Hippocampal formation (tissue), 2 donors: Measurements from ENCODE around the gene GPSM3.
"Not testable (repeated sequence)": the region's sequence is repeated elsewhere in the genome, so short reads cannot be mapped to it uniquely, and the experiment has no call there.

Source experiments
- DNase-seq, 2 donors: peaks; one replicate each; lab custom pipeline; 2025; lab: John Stamatoyannopoulos, UW

The GPSM3 gene

DNA sequence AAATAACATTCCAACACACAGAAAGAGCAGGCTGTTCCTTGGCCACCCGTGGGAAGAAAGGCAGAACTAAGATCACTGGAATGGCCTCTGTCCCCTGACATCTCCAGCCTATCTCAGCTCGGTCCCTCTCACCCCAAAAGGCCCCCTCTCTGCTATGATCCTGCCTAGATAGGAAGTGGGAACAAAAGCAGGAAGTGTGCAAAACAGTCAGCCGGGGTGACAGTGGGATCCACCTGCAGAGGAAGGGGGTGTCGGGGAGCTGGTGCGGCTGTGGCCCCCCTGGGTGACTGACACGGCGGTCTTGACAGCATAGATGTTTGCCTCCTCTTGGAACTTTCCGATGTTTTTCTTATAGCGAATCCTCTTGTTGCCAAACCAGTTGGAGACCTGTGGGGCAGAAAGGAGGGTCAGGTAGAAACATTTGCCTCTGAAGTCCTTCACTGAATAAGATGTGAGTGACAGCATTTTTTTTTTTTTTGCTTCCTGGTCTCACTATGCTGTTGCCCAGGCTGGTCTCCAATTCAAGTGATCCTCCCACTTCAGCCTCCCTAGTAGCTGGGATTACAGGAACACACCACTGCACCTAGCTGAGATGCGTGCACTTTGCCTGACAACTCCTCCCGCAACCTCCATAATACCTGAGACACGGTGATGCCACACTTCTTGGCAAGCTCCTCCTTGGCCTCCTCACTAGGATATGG, 5.3 kb downstream of the GPSM3 start:
- no peak for DNase-seq

DNA sequence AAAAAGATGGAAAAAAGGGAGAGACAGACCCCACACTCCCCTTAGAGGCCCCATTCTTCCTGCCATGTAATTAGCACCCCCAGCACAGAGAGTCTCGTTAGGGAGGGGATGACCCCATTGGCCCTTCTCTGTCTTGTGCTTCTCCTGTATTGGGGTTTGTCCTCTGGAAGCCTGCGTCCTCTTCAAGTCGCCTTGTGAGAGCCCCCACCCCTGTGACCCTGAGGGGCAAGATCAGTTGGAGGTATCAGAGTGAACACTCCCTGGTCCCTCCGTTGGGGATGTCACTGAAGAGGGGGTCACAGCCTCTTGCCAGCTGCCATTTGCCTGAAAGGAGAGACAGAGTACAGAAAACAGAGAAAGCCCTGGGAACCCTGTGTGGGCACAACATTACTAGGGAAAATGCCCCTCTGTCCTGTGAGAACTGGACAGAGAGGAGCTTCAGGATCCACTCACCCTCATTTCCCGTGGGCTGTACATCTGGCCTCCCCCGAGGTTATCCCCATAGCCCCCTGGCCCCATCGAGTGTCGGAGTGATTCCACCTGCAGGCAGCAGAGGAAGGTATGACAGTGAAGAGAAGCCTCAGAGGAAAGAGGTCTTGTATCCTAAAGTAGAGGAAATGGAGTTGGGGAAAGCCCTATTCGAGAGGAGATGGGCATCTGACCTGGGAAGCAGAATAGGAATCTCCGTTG, 6.1 kb downstream of the GPSM3 start:
- not testable (repeated sequence) for DNase-seq

DNA sequence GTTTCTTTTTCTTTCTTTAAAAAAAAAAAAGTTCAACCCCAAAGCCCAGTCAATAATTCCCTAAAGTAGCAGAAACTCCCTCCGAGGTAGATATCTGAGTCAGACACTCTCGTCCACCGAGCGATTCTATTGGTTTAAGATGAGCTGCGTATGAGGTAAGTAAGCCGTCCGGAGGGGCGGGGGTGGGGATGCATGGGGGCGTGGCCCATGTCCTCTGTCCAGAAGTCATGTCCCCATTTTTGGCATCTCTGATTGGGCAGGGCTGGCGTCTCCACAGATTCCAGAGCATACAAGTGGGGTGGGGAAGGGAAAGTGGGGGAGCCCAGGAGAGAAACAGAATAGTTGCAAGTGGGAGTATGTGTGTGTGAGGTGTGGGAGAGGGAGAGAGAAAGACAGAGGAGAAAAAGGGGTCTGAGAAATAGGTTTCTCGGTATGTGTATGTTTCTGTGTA, 6.7 kb downstream of the GPSM3 start:
- DNase-seq: not testable (repeated sequence)

DNA sequence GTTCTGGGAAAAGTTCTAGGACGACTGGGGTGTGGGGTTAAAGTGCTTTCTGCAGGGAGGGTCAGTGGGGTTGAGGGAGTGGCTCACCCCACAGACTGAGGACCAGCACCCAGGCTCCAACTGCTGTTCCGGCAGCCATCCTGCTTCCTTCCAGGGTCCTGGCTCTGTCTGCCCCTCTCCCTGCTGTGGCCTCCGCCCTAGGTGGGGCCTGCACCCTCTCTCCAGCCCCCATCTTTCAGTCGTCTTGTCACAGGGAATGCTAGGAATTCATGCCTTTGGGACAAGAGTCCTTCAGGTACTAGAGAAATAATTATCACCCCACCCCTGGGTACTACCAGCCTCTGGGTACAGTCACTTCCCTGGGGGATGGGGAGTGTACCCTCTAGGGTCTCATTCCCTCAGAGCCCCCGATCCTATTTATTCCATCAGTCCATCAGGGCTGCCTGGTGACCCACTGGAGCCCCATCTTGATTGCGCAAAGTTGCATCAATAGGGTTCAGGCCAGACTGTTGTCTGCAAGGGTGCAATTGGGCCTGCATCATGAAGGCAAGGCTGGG, 8.3 kb downstream of the GPSM3 start, which contains the start of gene AGER:
Gene AGER, minus strand, starts transcription at position 170 of the 557 bp plus-strand sequence. Its CDS starts 31 bp downstream, at position 139.
- no peak for DNase-seq

DNA sequence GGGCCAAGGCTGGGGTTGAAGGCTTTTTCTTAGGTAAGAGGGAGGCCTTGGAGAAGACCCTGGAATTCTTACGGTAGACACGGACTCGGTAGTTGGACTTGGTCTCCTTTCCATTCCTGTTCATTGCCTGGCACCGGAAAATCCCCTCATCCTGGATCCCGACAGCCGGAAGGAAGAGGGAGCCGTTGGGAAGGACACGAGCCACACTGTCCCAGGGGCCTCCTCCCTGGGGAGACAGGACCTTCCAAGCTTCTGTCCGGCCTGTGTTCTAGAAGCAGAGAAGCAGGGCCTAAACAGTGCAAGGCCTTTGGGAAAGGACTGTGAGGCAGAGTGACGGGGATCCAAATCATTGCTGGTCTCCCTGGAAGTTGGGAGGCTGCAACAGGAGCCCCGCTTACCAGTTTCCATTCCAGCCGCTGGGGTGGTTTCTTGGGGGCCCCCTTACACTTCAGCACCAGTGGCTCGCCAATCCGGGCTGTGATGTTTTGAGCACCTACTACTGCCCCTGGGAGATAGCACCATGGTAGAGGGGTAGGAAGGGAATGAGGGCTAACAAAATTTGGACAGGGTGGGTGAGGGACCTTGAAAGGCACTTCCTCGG, 8.9 kb downstream of the GPSM3 start:
- no peak for DNase-seq

DNA sequence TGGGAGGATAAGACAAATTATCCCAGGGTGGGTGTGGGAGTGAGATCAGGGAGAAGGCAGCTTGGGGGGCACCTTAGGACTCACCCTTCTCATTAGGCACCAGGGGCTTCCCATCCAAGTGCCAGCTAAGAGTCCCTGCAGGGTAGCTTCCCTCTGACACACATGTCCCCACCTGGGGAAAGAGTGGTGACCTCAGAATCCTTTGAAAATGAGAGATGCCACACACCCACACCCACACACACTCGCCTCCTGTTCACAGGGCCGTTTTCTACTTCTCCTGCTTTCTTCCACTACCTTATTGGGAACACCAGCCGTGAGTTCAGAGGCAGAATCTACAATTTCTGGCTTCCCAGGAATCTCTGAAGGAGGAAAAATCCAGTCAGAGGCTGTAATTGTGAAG, 9.4 kb downstream of the GPSM3 start:
- DNase-seq: no peak

DNA sequence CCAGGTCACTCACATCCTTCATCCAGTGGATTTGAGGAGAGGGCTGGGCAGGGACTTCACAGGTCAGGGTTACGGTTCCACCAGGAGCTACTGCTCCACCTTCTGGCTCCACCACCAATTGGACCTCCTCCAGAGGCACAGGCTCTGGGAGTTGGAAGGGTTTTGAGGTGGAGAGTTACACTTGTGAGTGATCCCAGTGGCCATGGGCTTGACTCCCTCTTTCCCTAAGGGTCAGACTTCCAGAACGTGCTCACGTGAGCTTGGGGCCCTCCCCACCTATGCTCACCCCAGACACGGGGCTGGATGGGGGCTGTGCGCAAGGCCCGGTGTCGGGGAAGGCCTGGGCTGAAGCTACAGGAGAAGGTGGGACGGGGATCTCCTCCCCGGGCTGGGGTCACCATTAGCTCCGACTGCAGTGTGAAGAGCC, 9.9 kb downstream of the GPSM3 start:
- DNase-seq: no peak

DNA sequence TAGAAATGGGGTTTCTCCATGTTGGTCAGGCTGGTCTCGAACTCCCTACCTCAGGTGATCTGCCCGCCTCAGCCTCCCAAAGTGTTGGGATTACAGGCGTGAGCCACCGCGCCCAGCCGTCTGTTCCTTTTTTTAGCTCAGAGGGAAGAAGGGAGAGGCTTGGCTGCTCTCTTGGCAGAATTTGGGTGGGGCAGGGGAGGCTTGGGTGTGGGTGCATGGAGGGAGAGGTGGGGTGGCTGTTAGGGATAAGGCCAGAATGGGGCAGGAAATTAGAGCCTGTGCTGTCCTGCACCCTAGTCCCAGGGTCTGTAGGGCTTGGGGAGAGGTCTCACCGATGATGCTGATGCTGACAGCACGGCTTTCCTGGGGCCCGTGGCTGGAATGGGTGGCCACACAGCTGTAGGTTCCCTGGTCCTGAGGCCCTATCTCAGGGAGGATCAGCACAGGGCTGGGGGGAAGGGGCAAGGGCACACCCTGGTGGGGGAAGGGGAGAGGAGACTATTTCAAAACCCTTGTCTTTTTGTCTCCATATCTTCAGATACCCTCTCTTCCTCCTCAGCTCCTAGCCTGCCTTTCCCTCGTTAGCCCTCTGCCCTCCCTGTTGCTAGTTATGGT, 10.4 kb downstream of the GPSM3 start:
- DNase-seq: no peak

DNA sequence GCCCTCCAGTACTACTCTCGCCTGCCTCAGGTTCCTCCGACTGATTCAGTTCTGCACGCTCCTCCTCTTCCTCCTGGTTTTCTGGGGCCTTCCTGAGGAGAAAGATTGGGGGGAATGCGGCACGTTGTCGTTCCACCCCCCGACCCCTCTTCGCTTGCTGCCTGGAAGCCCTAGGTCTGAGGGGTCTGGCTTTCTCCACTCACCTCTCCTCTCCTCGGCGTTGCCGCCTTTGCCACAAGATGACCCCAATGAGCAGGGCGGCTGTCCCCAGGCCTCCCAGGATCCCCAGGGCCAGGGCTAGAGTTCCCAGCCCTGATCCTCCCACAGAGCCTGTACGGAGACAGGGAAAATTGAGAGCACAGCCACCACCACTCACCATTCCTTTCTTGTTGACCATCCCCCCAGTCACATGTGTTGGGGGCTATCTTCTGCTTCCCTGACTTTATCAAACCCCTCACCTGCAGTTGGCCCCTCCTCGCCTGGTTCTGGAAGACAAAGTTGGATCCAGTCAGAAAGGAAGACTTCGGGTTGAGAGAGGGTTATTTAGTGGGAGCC, 11.2 kb downstream of the GPSM3 start:
- no peak for DNase-seq

DNA sequence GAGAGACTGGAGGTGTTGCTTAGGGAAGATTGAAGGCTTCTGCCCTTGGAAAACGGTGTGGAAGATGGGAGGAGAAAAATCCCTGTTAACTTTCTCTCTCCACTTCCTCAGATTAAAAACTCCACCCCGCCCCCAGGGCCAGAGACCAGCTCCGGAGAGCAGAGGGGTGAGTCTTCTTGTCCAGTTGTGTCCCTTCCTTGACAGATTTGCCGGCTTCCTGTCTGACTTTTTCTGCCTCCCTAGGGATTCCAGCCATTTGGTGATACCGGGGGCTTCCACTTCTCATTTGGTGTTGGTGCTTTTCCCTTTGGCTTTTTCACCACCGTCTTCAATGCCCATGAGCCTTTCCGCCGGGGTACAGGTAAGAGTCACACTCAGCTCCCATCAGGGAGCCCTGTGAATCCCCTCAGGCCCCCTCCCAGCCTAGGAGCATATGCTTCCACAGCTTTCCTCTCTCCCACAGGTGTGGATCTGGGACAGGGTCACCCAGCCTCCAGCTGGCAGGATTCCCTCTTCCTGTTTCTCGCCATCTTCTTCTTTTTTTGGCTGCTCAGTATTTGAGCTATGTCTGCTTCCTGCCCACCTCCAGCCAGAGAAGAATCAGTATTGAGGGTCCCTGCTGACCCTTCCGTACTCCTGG, 12.6 kb downstream of the GPSM3 start:
- DNase-seq: no peak

DNA sequence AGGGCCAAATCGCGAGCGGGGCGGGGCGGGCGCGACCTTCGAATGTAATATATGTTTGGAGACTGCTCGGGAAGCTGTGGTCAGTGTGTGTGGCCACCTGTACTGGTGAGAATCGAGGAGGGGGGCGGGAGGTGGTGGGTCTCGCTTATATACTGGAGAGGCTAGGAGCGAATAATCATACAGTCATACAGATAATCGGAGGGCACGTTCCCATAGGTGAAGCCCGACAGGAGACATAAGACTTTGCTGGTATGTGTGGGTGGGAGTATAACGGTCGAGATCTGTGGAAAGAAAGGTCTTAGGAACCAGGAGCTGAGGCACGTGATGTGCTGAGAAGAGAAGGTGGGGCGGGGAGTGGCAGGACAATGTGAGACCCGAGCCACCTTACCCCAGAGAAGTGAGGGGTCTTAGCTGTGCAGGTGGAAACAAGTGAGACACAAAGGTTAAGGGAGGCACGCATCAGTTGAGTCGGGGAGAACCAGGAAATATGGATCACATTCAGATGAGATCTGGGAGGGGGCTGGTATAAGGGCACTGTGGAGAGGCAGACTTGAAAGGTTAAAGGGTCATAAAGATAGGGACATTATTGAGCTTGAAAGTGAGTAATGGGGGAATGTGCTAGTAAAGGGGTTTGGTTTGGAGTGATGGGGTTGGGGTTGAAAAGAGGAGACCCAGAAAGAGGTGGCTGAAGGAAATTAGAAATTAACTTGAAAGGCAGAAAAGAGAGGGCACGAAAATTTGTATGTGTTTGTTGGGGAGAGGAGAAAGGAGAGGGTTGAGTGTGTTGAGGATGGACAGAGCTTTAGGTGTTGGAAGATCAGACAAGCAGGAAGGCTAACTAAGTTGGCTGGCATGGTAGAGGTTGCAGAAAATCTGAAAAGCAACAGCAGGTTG, 13.6 kb downstream of the GPSM3 start:
- DNase-seq: no peak

DNA sequence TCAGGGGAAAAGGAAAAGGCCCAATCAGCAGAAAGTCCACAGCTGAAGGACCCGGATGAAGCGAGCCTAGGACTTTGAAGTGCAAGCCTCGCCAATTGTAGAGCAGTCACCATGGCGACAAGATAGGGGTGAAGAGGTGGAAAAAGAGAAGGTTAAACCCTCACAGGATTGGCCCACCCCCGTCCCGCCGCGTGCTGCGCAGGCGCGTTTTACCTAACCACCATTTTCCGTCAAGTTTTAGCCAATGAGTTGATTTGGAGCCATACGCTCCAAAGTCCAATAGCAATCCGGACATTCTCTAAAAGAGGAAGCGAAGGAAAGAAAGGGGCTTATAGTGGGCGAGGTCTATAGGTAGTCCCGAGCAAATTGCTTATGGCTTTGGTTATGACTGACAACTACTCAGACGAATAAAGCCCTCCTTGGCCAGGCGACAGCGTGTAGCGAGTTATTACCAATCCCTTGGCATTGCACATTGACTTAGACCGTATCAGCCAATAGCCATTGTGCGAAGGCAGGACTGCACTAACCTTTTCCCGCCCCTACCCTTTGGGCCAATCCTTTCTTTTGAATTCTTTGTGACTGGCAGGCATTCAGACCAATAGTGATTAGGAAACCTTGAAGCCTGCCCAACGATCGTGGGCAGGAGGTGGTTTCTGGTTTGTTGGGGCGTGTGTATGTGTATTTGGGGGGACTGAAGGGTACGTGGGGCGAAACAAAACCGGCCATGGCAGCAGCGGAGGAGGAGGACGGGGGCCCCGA, 14.5 kb downstream of the GPSM3 start, which contains the start of gene RNF5:
Gene RNF5, plus strand, starts transcription at position 618 of the 759 bp plus-strand sequence. Its CDS starts 107 bp downstream, at position 725.
- peak; percentile 98 to 100 for DNase-seq

DNA sequence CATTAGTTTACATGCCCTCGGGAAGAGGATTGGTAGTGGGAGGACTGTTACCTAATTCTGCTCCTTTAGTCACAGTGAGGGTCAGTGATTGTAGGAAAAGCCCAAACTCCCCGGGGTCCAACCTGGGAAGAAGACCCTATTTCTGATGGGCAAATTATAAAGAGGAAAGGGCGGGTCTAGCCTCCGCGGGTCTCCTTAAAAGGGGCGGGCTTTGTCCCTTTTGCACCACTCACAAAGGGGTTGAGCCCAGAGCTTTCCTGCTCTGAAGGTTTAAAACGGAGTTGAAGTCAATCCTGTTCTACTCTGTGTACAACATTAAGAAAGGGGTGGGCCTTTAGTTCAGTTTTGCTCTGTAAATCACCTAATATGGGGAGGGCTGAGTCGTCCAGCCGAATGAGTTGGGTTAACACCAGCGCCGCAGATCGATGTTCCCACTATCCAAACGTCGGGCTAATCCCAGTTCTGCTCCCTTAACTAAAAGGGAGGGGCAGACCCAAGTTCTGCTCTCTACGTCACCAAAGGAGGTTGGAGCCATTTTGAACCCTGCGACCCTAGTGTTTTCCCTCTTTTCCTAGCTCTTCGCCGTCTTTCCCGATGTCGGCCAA, 15.2 kb downstream of the GPSM3 start:
- no peak for DNase-seq

DNA sequence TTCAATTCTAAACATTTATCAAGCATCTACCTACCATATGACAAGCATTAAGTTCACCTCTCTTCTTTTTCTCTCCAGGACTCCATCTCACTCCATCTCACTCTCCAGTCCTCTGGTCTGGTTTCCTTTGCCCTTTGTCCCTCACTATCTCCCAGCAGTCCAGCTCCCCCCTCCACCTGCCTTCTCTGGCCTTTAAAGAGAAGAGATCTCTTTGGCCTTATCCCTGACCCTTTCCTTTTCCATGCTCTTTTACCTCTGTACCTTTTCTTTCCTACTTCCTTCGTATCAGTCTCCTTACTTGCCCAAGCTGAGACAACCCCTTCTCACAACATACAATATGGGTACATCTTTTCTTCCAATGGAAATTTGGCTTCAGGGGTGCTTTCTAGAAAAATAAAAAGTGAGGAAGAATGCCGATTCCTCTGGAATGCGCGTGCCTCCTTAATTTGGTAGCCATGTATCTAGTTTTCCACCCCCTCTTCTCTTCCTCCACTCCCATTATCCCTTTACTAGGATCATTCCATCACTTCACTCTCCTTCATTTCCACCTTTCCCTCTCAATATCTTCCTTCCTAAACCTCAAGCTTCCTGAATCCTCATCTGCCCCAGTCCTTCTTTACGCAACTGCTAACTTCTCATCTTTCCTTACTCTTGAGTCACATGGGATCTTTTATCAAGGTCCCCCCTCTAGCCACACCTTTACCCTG, 15.8 kb downstream of the GPSM3 start:
- DNase-seq: no peak

DNA sequence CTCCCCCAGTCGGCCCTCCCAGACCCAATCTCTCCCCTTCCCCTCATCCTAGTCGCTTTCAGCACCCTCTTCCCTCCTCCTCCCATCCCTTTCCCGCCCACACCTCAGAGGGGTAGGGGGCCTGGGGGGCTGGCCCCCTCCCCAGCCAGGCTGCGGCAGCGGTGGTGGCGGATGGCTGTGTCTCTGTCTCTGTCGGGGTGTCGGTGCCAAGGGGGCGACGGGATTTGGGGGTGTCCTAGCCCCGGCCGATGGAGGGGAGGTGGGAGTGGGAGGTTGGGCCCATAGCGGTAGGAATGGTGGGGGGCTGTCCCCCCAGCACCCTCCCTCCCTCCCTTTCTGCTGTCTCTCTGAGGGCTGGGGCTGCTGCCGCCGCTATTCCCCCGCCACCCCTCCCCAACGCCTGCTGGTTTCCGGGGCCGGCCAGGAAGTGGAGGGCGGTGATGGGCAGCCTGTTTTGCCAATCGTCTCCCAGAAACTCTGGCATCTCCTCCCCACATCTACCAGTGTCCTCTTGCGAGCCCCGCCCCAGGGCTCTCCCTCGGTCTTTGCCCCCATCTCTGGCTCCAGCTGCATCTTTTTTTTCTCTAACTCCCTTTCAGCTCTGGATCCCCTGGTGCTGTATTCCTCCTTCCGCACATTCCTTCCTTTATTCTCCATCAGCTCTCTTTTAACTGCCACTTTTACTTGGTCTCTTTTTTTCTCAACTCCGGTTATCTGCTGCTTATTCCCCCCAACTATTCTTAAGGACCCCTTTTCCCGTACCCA, 16.6 kb downstream of the GPSM3 start, which contains the start of gene AGPAT1:
Gene AGPAT1, minus strand, starts transcription at position 374 of the 765 bp plus-strand sequence. CDS start 4,588 bp downstream, outside the sequence.
- peak; percentile 98 for DNase-seq

DNA sequence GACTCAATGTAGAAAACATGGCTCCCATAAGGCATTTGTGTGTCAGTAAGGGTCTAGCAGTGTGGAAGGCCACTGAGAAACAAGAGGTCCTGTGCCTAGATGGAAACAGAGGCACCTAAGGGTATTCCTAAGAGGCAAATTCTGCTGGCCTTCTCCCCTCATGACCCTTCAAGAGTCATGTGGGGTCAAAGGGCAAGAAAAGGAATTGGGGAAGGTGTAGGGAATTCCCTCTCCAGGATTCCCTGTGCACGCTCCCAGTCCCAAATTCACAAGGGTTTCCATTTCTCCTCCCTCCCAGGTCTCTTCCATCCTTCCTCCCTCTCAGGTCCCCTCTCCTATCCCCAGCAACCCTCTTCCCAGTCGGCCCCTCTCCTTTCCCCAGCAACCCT, 17.1 kb downstream of the GPSM3 start:
- no peak for DNase-seq

DNA sequence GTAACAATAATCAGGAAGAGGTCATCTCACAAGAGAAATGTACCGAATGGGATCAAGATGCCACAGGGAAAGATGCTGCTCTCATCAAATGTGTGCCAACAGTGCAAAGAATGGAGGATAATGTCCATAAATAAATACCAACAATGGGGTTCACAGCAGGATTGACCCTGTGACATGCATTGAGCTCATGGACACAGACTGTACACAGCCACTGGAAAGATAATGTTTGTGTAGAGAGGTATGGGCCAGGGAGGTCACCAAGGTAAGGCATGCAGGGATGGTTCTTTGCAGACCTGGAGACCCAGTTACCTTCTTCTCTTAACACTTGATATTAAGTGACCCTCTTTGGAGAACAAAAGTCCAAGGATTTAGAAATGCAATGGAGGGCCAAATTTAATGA, 18.0 kb downstream of the GPSM3 start:
- DNase-seq: no peak
